B cell (primary cell): Measurements from ENCODE around the gene OTUB2.

Experiments
- CTCF ChIP-seq: fragments of 200-600 bp; IDR thresholded peaks from one replicate; pipeline ENCODE4 v1.8.0; 2022; ENCODE audit warnings: antibody characterized with exemption, mild to moderate bottlenecking
- EZH2 ChIP-seq: IDR thresholded peaks from 2 replicates; pipeline ENCODE4 v1.6.1; 2012; ENCODE audit warnings: borderline replicate concordance, low read depth, mild to moderate bottlenecking, moderate library complexity, low read length; ENCODE audit not compliant: insufficient read depth, poor library complexity, severe bottlenecking

- TF ChIP-seq CTCF (no peak), EZH2 (no peak)
Observed at GRCh38 chr14:94059998-94060397, 33.9 kb downstream of the OTUB2 start.
